Stimulated activated memory B cell treated with anti-CD40 and anti-IgM and Interleukin-4, amounts not matched to agents 10 μg/mL and 1 μg/mL and 100 μg/mL, for 72 hours (primary cell): ENCODE measurements around the gene PIK3IP1.
"Not testable (repeated sequence)": the region's sequence is repeated elsewhere in the genome, so short reads cannot be mapped to it uniquely, and the experiment has no call there.

ENCODE experiments used
- ATAC-seq: fragments of 150-1000 bp; cut with Tn5 transposase; 2 replicates; pipeline ENCODE4 v1.10.0; 2021
- H3K27ac Mint-ChIP-seq: one replicate; pipeline ENCODE4 v1.8.0; 2022; ENCODE audit warnings: mild to moderate bottlenecking, mixed read lengths
- H3K27me3 Mint-ChIP-seq: one replicate; pipeline ENCODE4 v1.8.0; 2022; ENCODE audit warnings: mixed read lengths
- H3K36me3 Mint-ChIP-seq: one replicate; pipeline ENCODE4 v1.8.0; 2022; ENCODE audit warnings: mixed read lengths
- H3K4me1 Mint-ChIP-seq: one replicate; pipeline ENCODE4 v1.8.0; 2022; ENCODE audit warnings: mixed read lengths
- H3K4me3 Mint-ChIP-seq: one replicate; pipeline ENCODE4 v1.8.0; 2022; ENCODE audit warnings: mild to moderate bottlenecking, moderate library complexity, mixed read lengths
- H3K9me3 Mint-ChIP-seq: one replicate; pipeline ENCODE4 v1.8.0; 2022; ENCODE audit warnings: mixed read lengths

Gene PIK3IP1

DNA sequence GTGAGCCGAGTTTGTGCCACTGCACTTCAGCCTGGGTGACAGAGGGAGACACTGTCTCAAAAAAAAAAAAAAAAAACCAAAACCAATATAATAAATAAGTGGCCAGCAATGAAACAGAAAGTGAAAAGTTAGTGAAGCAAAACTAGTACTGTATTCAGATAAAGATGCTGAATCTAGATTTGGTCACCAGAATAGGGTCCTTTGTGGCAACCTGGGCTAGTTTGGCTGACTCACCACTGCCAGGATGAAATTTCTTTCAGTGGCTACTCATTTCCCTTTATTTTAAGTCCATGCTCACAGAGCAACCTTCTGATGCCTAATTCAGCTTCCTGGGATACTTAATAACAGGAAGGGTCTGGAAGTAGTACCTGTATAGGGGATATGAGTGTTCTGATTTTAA, 54.2 kb downstream of the PIK3IP1 start:
- Mint-ChIP-seq H3K27ac (no peak overlapping the region), H3K4me3 (no peak overlapping the region), H3K27me3 (no peaks in the 10 kb centered on the region), H3K36me3 (peaks cover 36% of the 10 kb centered on the region), H3K4me1 (no peaks in the 10 kb centered on the region), H3K9me3 (no peaks in the 10 kb centered on the region)
- no peak for ATAC-seq

DNA sequence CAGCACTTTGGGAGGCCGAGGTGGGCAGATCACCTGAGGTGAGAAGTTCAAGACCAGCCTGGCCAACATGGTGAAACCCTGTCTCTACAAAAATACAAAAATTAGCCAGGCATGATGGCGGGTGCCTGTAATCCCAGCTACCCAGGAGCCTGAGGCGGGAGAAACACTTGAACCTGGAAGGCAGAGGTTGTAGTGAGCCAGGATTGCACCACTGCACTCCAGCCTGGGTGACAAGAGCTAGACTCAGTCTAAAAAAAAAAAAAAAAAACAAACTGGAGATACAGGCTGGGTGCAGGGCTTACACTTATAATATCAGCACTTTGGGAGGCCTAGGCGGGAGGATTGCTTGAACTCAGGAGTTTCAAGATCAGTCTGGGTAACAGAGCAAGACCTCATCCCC, 56.2 kb downstream of the PIK3IP1 start:
- not testable (repeated sequence) for ATAC-seq, H3K4me3 Mint-ChIP-seq, H3K4me1 Mint-ChIP-seq, H3K27me3 Mint-ChIP-seq, H3K27ac Mint-ChIP-seq, H3K9me3 Mint-ChIP-seq
- H3K36me3 Mint-ChIP-seq, result peaks cover 20% of the 10 kb centered on the region

DNA sequence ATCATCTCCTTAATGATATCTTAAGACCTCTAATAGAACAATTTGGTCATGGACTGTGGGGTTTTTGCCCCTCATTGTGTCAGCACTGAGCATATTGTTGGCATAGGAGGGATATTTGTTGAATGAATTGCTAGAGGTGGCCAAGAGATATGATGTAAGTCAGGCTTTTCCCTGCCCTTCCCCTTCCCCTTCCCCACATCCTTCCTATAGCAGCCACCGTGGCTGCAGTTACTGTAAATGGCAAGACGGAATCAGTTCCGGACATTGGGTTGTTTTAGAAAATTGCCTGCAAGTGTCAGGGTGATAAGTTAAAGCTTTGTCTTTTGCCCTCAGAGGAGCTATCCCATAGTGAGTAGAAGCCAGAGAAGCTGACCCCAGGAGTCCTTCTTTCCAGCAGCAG, 57.2 kb downstream of the PIK3IP1 start:
- H3K27ac Mint-ChIP-seq, result no peak overlapping the region
- peaks cover 8% of the 10 kb centered on the region for H3K4me1 Mint-ChIP-seq
- no peak for ATAC-seq
- peaks cover 15% of the 10 kb centered on the region for H3K36me3 Mint-ChIP-seq
- H3K9me3 Mint-ChIP-seq, result no peaks in the 10 kb centered on the region
- H3K27me3 Mint-ChIP-seq, result no peaks in the 10 kb centered on the region
- H3K4me3 Mint-ChIP-seq, result no peak overlapping the region

DNA sequence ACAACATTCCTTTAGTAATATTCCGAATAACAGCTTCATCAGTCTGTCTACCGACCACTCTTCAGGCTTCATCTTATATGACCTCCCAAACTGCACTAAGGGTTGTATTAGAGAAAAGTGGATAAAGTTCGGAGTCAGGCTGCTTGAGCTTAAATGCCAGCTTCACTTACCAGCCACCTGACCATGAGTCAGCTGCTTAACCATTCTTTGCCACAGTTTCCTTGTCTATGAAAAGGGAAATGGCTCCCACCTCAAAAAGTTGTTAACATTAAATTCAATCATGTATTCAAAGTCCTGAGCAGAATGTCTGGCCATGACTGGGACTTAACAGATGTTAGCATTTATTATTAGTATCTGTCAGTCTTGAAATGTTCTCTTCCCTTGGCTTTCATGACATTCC, 59.3 kb downstream of the PIK3IP1 start:
- H3K27me3 Mint-ChIP-seq, result no peaks in the 10 kb centered on the region
- H3K4me1 Mint-ChIP-seq, result peaks cover 18% of the 10 kb centered on the region
- no peak overlapping the region for H3K4me3 Mint-ChIP-seq
- H3K36me3 Mint-ChIP-seq, result peaks cover 15% of the 10 kb centered on the region
- no peak for ATAC-seq
- H3K27ac Mint-ChIP-seq, result no peak overlapping the region
- H3K9me3 Mint-ChIP-seq, result no peaks in the 10 kb centered on the region
